IMR-90 (cell line): Measurements from ENCODE around the gene GRIFIN. TPM values are rescaled to one million over a fixed set of nuclear protein-coding genes. Genes with fewer than 3 reads are reported as not detected.

Experiments used
- ATAC-seq: fragments of 200-7000 bp; cut with Tn5 transposase; 2 replicates; pipeline ENCODE4 v1.9.1; 2020; ENCODE audit warnings: low read depth, mild to moderate bottlenecking, moderate library complexity
- BruUV-seq: library from RNA; stranded (reverse); fragments of 400-500 nt; replicated peaks from 2 replicates; lab custom pipeline; 2021; lab: Mats Ljungman, UMichigan
- CTCF ChIA-PET: fragments of 300-600 bp; formaldehyde crosslinking; extraction: SDS; loops from one replicate; lab custom pipeline; 2021; ENCODE audit warnings: antibody characterized with exemption; lab: Yijun Ruan, JAX
- POLR2A ChIA-PET: fragments of 300-600 bp; sonication (Branson Sonifier 250); formaldehyde crosslinking; loops from one replicate; lab custom pipeline; 2022; ENCODE audit warnings: antibody characterized with exemption; ENCODE audit not compliant: unreplicated experiment; lab: Charles Lee
- DNase-seq: peaks from one replicate; pipeline ENCODE4 v3.0.0; 2013
- H2AFZ ChIP-seq: replicated peaks from 2 replicates; pipeline ENCODE3; 2013; ENCODE audit warnings: low read length, mild to moderate bottlenecking; ENCODE audit not compliant: poor library complexity
- H2AK5ac ChIP-seq: 2 replicates; pipeline ENCODE4 v1.6.1; 2013; ENCODE audit warnings: low read depth, low read length, inconsistent platforms
- H2AK9ac ChIP-seq: replicated peaks from 2 replicates; pipeline ENCODE3; 2013; ENCODE audit warnings: mild to moderate bottlenecking, low read depth, low read length, moderate library complexity; ENCODE audit not compliant: poor library complexity
- H2BK120ac ChIP-seq: 2 replicates; pipeline ENCODE4 v1.6.1; 2013; ENCODE audit warnings: low read depth, low read length, inconsistent platforms
- H2BK15ac ChIP-seq: 3 replicates; pipeline ENCODE4 v1.6.1; 2013; ENCODE audit warnings: low read depth, low read length, inconsistent platforms
- H2BK20ac ChIP-seq: 2 replicates; pipeline ENCODE4 v1.6.1; 2013; ENCODE audit warnings: low read depth, mild to moderate bottlenecking, inconsistent platforms, low read length, moderate library complexity
- H2BK5ac ChIP-seq: 2 replicates; pipeline ENCODE4 v1.6.1; 2013; ENCODE audit warnings: mild to moderate bottlenecking, low read depth, low read length, inconsistent platforms; ENCODE audit not compliant: poor library complexity, severe bottlenecking
- H3K14ac ChIP-seq: replicated peaks from 2 replicates; pipeline ENCODE4 v1.6.1; 2013; ENCODE audit warnings: low read depth, low read length, inconsistent platforms
- H3K18ac ChIP-seq: 2 replicates; pipeline ENCODE4 v1.6.1; 2013; ENCODE audit warnings: low read depth, low read length, control low read depth
- H3K23ac ChIP-seq: 2 replicates; pipeline ENCODE4 v1.6.1; 2013; ENCODE audit warnings: low read depth, low read length, inconsistent platforms
- H3K27ac ChIP-seq: 2 replicates; pipeline ENCODE4 v1.5.1; 2013; ENCODE audit warnings: mild to moderate bottlenecking, control low read depth, low read length; ENCODE audit not compliant: insufficient read depth
- H3K27me3 ChIP-seq: 2 replicates; pipeline ENCODE4 v1.6.1; 2013; ENCODE audit warnings: low read length; ENCODE audit not compliant: control insufficient read depth, insufficient read depth
- H3K36me3 ChIP-seq: 2 replicates; pipeline ENCODE4 v1.6.1; 2013; ENCODE audit warnings: low read length, mixed read lengths; ENCODE audit not compliant: control insufficient read depth, insufficient read depth
- H3K4ac ChIP-seq: 2 replicates; pipeline ENCODE4 v1.6.1; 2013; ENCODE audit warnings: low read depth, low read length, inconsistent platforms
- H3K4me1 ChIP-seq: 2 replicates; pipeline ENCODE4 v1.6.1; 2013; ENCODE audit warnings: low read length, mixed read lengths; ENCODE audit not compliant: control insufficient read depth, insufficient read depth
- H3K4me2 ChIP-seq: 2 replicates; pipeline ENCODE4 v1.6.1; 2013; ENCODE audit warnings: low read depth, mild to moderate bottlenecking, control low read depth, low read length, moderate library complexity
- H3K4me3 ChIP-seq: 2 replicates; pipeline ENCODE4 v1.5.1; 2013; ENCODE audit warnings: low read depth, mild to moderate bottlenecking, control low read depth, low read length, moderate library complexity; ENCODE audit not compliant: insufficient read depth
- H3K56ac ChIP-seq: 2 replicates; pipeline ENCODE4 v1.6.1; 2013; ENCODE audit warnings: low read length, inconsistent platforms; ENCODE audit not compliant: insufficient read depth; ENCODE audit errors: extremely low read depth
- H3K79me1 ChIP-seq, 2 experiments: 2 replicates each; pipeline ENCODE4 v1.6.1; 2013; ENCODE audit warnings: low read length in 2 of 2, inconsistent platforms in 1 of 2, low read depth in 1 of 2
- H3K9ac ChIP-seq: 2 replicates; pipeline ENCODE4 v1.6.1; 2013; ENCODE audit warnings: low read depth, low read length, control low read depth
- H3K9me1 ChIP-seq: 2 replicates; pipeline ENCODE4 v1.6.1; 2013; ENCODE audit warnings: low read length, inconsistent platforms; ENCODE audit not compliant: insufficient read depth
- H3K9me3 ChIP-seq: 2 replicates; pipeline ENCODE4 v1.6.1; 2013; ENCODE audit warnings: low read length; ENCODE audit not compliant: control insufficient read depth, insufficient read depth
- H4K20me1 ChIP-seq: 2 replicates; pipeline ENCODE4 v1.6.1; 2013; ENCODE audit warnings: low read length, inconsistent platforms; ENCODE audit not compliant: insufficient read depth
- H4K5ac ChIP-seq: 2 replicates; pipeline ENCODE4 v1.6.1; 2013; ENCODE audit warnings: mild to moderate bottlenecking, low read depth, low read length, control low read depth
- H4K8ac ChIP-seq, 2 experiments: 2 replicates each; pipeline ENCODE4 v1.6.1; 2013; ENCODE audit warnings: low read depth in 2 of 2, low read length in 2 of 2, control low read depth in 1 of 2, inconsistent platforms in 1 of 2
- H4K91ac ChIP-seq: 2 replicates; pipeline ENCODE4 v1.6.1; 2013; ENCODE audit warnings: low read depth, low read length, inconsistent platforms; ENCODE audit not compliant: insufficient read depth
- CEBPB ChIP-seq: IDR thresholded peaks from 2 replicates; pipeline ENCODE4 v1.6.1; 2012; ENCODE audit warnings: low read depth, low read length, improper control_type of control experiment
- FOS ChIP-seq: fragments of 150-350 bp; IDR thresholded peaks from 2 replicates; pipeline ENCODE4 v1.6.1; 2016; ENCODE audit warnings: low read depth, low read length
- MXI1 ChIP-seq: IDR thresholded peaks from 2 replicates; pipeline ENCODE4 v1.6.1; 2012; ENCODE audit warnings: low read depth, mild to moderate bottlenecking, low read length, moderate library complexity, borderline replicate concordance
- NFE2L2 ChIP-seq: fragments of 150-350 bp; IDR thresholded peaks from 2 replicates; pipeline ENCODE4 v1.6.1; 2016; ENCODE audit warnings: low read depth, mild to moderate bottlenecking, low read length
- RFX5 ChIP-seq: IDR thresholded peaks from 2 replicates; pipeline ENCODE4 v1.8.0; 2012; ENCODE audit warnings: low read depth, mild to moderate bottlenecking, low read length, moderate library complexity
- WGBS, 2 experiments: methylation state at CpG; one replicate each; pipeline versions ENCODE4 v1.1.5 to v1.1.7; 2013; ENCODE audit warnings: missing lambda C conversion rate in 2 of 2; ENCODE audit not compliant: insufficient read length in 1 of 2; ENCODE audit errors: extremely low coverage in 2 of 2; 5-methylcytosine and 5-hydroxymethylcytosine counted together
- dilution Hi-C: fragments of 300-500 bp; cut with HindIII; formaldehyde crosslinking; loops from one replicate; pipeline ENCODE4 v1.14.3; 2018; ENCODE audit warnings: low sequenced_read_pairs; ENCODE audit not compliant: unreplicated experiment
- in situ Hi-C: fragments of 300-500 bp; cut with MboI; formaldehyde crosslinking; loops from 3 replicates; pipeline ENCODE4 v1.14.3; 2019; ENCODE audit warnings: low sequenced_read_pairs, inconsistent platforms, mixed read lengths
- intact Hi-C: fragments of 100-400 bp; cut with micrococcal nuclease; formaldehyde crosslinking; loops from 2 replicates; pipeline ENCODE4 v1.10.0; 2022
- polyA plus RNA-seq, 3 experiments: library from polyadenylated mRNA; depleted of rRNA; stranded (reverse); fragments of >200 nt; gene quantifications; 2 replicates each; pipeline ENCODE4 v1.2.3, GENCODE V29; 2012; ENCODE audit warnings: low replicate concordance in 1 of 3
- total RNA-seq: library from RNA; depleted of rRNA; stranded (reverse); fragments of >200 nt; gene quantifications from 2 replicates; pipeline ENCODE4 v1.2.3, GENCODE V29; 2012

GRIFIN gene
- total and polyA plus RNA-seq, 2 of the 4 experiments (the other 2 are of a cell fraction), result not detected

- WGBS, 2 experiments, result 84% methylated on average over 4 of the region's 13 CpGs; no CpG with 5 or more reads in 1 of the 2 experiments
- Histone ChIP-seq H2AK9ac (no peak overlapping the region), H4K91ac (no peak overlapping the region), H3K56ac (no peak overlapping the region), H4K8ac (no peak overlapping the region), H3K18ac (no peak overlapping the region), H3K4me2 (no peak overlapping the region), H3K9ac (no peak overlapping the region), H3K79me1 (no peaks in the 10 kb centered on the region; a peak in 1 of 4 replicates), H3K27ac (no peak overlapping the region), H2AK5ac (no peak overlapping the region), H3K9me1 (0 out of 2 replicates have a peak, but pooled peaks cover 3% of the 10 kb centered on the region), H2BK5ac (no peak overlapping the region), H2BK15ac (no peak overlapping the region), H2AFZ (no peak overlapping the region), H3K4me1 (no peaks in the 10 kb centered on the region), H4K5ac (no peak overlapping the region), H3K36me3 (peaks cover 15% of the 10 kb centered on the region), H3K27me3 (no peaks in the 10 kb centered on the region), H3K14ac (no peak overlapping the region), H3K9me3 (no peaks in the 10 kb centered on the region), H2BK20ac (no peak overlapping the region), H3K4ac (no peak overlapping the region), H4K20me1 (no peaks in the 10 kb centered on the region), H3K4me3 (no peak overlapping the region), H2BK120ac (no peak overlapping the region), H3K23ac (no peak overlapping the region)
- DNase-seq, result no peak
- POLR2A ChIA-PET, result no interaction called here
- no TSS peak for BruUV-seq
- intact Hi-C loops (no loop called here), in situ Hi-C loops (no loop called here), dilution Hi-C loops (no loop called here)
- TF ChIP-seq MXI1 (no peak), CEBPB (no peak), RFX5 (no peak), NFE2L2 (no peak), FOS (no peak)
- CTCF ChIA-PET, result no interaction called here
- ATAC-seq, result no peak
These were observed 37.4 kb downstream of the GRIFIN start for GRCh38 chr7:2438775-2439174.
